NCI-H146 treated with DMSO at 0.1 percent for 48 hours (cell line): Measurements from ENCODE around the gene CPEB3.

Experiments used
- DNase-seq: peaks from one replicate; lab custom pipeline; 2025; ENCODE audit not compliant: unreplicated experiment; lab: John Stamatoyannopoulos, UW

Gene CPEB3

GRCh38 chr10:92110039-92110794 lies 180.7 kb downstream of the CPEB3 start:
- DNase-seq = no peak

DNA sequence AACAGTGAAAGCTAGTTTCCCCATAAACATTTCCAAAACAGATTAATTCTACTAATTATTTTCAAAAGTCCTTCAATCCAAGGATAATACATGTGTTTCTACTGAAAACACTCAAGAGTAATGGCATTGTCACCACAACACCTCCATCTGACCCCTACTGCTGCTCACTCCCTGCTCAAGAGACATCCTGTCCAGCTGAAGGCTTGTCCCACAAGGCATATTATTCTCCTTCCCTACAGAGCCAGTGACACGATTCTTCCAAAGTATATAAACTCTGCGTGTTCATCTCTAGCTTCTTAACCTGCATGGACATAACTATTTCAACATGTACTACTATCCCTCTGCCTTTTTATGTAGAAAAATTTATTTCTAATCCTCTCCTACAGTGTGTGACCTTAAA lies 182.1 kb downstream of the CPEB3 start:
- no peak for DNase-seq

GRCh38 chr10:92108120-92108519 lies 182.8 kb downstream of the CPEB3 start:
- DNase-seq = no peak

GRCh38 chr10:92103376-92104090 lies 187.3 kb downstream of the CPEB3 start:
- no peak for DNase-seq

- DNase-seq = no peak
Observed at GRCh38 chr10:92102601-92103213, 188.2 kb downstream of the CPEB3 start.

DNA sequence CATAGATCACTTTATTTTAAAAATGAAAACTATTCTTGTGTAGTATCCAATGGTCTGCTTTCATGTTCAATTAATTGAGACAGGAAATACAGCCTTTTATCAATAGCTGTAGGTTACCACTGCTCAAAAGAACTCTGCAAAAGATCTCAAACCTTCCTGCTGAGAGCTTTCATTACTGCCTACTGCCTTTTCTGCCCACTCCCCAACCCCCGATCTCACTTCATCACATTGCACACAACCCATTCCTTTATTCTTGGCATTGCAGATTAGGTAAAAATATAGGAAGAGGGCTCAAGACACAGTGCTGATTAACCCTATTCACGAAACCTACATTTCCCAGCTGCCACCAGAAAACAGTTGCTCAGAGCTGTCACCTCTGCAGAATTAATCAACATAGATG lies 195.9 kb downstream of the CPEB3 start:
- peak; percentile 9 for DNase-seq

DNA sequence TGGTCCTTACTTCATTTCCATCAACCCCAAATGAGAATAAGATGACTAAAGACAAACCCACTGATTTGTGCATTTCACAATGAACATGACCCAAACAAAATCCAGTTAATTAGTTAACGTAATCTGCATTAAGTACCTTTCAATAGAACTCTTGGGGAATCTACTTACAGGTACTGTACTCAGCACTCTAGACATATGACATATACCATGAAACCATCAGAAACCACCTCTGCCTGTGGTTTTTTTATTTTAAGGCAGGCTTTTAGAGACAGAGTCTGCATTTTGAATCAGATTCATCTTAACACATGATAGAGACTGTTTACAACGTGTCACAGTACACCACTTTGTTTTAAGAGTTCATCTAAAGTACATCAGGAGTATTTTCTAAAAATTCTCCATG lies 198.9 kb downstream of the CPEB3 start:
- DNase-seq = no peak

DNA sequence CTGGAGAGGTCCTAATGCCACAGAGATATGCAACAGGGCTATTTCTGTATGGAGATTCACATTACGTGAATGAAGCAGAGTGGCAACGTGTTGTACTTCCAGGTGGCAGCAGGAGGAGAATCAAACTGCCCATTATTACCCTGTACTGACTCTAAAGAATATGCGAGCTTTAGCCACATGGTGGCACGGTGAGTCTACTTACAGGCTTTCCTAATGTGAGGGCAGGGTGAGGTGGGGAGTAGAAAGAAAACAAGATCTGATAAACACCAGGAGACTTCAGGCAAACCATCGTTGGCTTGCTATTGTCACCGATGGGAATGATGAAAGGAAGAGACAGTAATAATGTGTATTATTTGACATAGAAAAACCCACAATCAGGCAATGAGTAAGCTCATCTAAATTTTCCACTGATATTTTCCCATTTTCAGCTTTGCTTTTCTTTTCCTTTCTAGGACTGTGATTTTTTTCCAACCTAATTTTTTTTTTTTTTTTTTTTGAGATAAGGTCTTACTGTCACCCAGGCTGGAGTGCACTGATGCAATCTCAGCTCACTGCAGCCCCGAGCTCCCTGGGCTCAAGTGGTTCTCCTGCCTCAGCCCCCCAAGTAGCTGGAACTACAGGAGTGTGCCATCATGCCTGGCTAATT lies 203.0 kb downstream of the CPEB3 start:
- DNase-seq = peak; percentile 91

DNA sequence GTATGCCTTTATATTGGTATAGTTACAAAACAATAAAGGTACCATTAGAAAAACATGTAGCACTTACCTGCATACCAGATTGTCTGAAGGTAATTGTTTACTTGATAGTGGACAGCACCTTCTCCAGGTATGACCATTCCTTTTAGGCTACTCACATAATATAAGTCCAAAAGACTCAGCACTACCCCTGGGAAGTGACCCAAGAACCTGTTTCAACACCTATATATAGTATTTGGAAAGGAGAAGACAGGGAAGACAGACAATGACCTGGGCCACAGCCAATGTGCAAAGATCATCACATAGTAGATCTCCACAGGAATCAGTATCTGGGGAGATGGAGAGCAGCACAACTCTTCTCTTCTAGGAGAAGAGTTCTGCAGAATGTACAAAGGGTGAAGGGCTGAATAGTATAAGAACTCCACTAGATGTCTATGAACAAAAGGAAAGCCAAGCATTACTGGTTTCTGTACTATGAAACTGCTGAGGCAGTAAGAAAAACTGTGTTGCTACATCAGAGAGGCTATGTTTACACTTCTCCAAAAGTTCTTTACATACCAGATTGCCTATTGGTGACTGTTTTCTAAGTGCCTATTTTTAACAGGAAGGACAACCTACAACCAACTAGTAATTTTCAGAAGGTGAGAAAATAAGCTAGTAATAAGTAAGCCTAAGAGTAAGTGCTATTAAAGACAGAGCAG lies 208.1 kb downstream of the CPEB3 start:
- DNase-seq = no peak

- no peak for DNase-seq
Observed at GRCh38 chr10:92081641-92082040, 209.2 kb downstream of the CPEB3 start.

GRCh38 chr10:92080244-92080643 lies 210.6 kb downstream of the CPEB3 start:
- DNase-seq = no peak

DNA sequence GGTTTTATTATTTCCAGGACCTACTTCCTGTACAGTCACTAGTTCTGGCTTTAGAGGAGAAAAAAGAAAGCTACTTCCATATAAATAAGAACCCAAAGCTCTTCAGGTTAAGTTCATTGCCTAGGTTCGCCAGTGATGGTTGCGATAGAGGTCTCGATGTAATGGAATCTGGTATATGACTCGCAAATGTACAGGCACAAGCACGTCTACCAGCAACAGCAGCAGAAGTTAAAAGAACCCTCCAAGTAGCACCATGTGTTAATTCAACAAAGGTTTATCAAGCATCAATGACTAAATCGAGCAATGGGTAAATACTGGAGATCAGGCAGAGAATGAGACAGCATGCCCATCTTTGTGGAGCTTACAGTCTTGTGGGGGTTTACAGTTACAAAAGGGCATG lies 211.9 kb downstream of the CPEB3 start:
- no peak for DNase-seq

DNA sequence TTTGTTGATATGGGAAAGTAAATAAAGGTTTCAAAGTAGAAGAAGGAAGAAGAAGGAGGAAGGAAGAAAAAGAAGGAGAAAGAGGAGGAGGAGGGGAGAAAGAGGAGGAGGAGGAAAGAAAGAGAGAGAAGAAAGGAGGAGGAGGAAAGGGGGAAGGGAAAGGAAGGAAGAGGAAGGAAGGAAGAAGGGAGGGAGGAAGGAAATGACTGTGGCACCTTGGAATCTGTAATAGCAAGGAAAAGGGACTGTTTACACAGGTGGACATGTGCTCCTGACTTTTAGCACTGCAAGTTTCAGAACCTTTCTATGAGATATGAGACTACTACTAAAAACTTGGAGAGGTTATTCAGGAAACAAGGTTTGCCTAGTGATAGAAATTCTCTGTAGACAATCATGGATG lies 214.2 kb downstream of the CPEB3 start:
- DNase-seq = no peak

- no peak for DNase-seq
Observed at GRCh38 chr10:92075829-92076228, 215.0 kb downstream of the CPEB3 start.

- DNase-seq = no peak
Observed at GRCh38 chr10:92074126-92074887, 216.6 kb downstream of the CPEB3 start.

- no peak for DNase-seq
Observed at GRCh38 chr10:92068900-92069299, 222.0 kb downstream of the CPEB3 start.

DNA sequence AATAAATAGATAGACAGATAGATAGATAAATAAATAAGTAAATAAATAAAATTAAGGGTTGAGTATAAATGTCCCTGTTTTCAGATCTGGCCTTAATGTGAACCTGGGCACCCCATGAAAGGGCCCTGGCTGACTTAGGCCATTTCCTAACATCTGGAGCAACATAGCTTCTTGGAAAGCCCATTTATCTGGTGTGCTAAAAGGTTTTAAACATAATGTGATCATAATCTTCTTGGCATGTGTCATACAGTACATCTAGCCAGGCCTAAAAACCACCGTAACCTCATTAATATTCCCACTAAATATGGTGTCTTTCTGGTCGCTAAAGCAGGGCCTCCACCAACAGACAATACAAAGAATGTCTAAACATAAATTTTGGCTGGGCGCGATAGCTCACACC lies 224.5 kb downstream of the CPEB3 start:
- no peak for DNase-seq

- no peak for DNase-seq
Observed at GRCh38 chr10:92064506-92064905, 226.4 kb downstream of the CPEB3 start.

GRCh38 chr10:92062273-92062672 lies 228.6 kb downstream of the CPEB3 start:
- no peak for DNase-seq

GRCh38 chr10:92054807-92055206 lies 236.1 kb downstream of the CPEB3 start:
- no peak for DNase-seq
